Smooth muscle cell of trachea (primary cell): Measurements from ENCODE around the gene IQGAP3. TPM values are rescaled to one million over a fixed set of nuclear protein-coding genes. Genes with fewer than 3 reads are reported as not detected.

ENCODE experiments used
- total RNA-seq: library from RNA; depleted of rRNA; stranded (reverse); fragments of >200 nt; gene quantifications from 2 replicates; pipeline ENCODE4 v1.2.1, GENCODE V29; 2014

Gene IQGAP3
- total RNA-seq, result 3.8 and 50.3 TPM in 2 replicates

GRCh38 chr1:156571919-156572662 lies at the start of gene IQGAP3:
Gene IQGAP3 (minus strand): TSS chr1:156572565. CDS start chr1:156572529, 36 bp downstream.

DNA sequence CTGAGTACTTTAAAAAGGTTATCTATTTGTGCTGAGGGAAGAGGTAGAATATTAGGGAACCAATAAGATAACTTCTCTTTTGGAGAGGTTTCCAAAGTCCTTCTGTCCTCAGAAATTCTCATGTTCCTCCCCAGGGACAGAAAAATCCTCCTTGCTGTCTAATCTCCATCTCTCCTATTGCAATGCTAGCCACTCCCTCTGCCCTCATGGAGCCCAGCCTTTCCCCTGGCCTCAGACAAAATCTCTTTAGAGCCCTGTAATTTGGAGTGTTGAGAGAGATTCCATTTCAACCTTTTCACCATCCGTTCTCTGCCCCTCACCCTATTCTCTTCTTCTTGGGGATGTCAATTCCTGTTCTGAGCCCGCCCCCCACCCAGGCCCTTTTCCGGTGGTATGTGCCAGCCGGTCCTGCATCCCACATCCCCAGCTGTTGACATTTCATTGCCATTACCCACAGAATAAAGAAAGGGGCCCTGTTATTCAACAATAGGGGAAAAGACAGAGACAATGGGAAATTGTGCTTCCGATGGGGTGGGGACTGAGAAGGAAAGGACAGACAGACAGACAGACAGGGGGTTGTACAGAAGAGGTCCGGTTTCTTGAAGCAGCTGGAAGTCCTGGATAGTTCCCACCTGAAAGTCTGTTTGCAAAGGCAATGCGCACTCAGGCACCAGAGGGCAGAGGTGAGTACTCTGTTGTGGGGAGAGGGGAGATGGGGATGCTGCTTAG lies 46.7 kb upstream of the IQGAP3 start, which contains the start of gene HAPLN2:
Gene HAPLN2, plus strand, starts transcription at position 563 of the 729 bp plus-strand sequence. CDS start 4,076 bp downstream, outside the sequence.

GRCh38 chr1:156601122-156601830 lies 28.9 kb upstream of the IQGAP3 start, which contains the start of gene GPATCH4:
Gene GPATCH4 (minus strand): TSS chr1:156601479.

DNA sequence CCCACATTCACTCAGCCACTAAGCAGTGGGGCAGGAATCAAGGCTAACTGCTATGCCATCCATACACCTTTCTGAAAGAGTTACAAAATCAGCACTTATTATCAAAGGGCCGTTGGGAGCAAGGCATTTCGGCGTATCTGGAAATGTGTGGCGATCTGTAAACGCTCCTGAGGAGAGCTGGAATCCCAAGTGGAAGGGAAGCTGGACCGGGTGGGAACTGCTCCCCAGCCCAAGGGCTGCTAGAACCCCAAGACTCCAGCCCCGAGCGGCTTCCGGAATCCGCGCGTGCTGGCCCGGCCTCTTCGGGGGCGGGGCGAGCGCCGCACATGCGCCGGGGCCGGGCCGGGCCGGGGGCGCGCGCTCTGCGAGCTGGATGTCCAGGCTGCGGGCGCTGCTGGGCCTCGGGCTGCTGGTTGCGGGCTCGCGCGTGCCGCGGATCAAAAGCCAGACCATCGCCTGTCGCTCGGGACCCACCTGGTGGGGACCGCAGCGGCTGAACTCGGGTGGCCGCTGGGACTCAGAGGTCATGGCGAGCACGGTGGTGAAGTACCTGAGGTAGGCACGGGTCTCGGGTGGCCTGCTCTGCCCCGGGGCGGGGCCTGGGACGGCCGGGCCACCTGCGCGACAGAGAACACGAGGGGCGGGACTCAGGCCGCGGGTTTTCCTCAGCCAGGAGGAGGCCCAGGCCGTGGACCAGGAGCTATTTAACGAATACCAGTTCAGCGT lies 19.2 kb upstream of the IQGAP3 start, which contains the start of gene NAXE:
Gene NAXE, plus strand, starts transcription at position 345 of the 726 bp plus-strand sequence. Its CDS starts 29 bp downstream, at position 374.

GRCh38 chr1:156579472-156579871 lies 7.1 kb upstream of the IQGAP3 start, which contains the start of gene TTC24:
Gene TTC24 (plus strand): TSS chr1:156579723. CDS start chr1:156581365, 1,642 bp downstream.

DNA sequence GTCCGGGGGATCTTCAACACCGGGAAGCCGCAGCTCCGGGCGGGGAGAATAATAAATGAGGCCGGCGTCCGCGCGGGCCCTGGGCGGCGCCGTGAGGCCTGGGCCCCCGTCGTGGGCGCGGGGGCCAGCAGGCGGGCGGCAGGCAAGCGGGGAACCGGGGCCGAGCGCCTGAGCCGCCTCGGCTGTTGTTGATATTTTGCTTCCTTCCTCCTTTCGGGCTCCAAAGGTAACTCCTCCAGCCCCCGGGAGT lies 71.9 kb downstream of the IQGAP3 start, which contains the start of gene MEF2D:
Gene MEF2D, minus strand, starts transcription at position 233 of the 250 bp plus-strand sequence. CDS start 17,483 bp downstream, outside the sequence.

Other genes with a start within 250 kb of the IQGAP3 start
- gene CCT3, start 234.3 kb downstream of the IQGAP3 start, total RNA-seq, result 486 and 506 TPM in 2 replicates
- 0.33 TPM in 1 of 2 replicates, not detected in the other for gene TSACC, start 234.0 kb downstream of the IQGAP3 start, total RNA-seq
- gene RHBG, start 203.4 kb downstream of the IQGAP3 start, total RNA-seq, result not detected in 2 replicates
- 11.6 and 12.1 TPM in 2 replicates for gene MEF2D, start 71.8 kb downstream of the IQGAP3 start, total RNA-seq
- gene TTC24, start 7.2 kb upstream of the IQGAP3 start, total RNA-seq, result not detected in 2 replicates
- 61.2 and 85.8 TPM in 2 replicates for gene NAXE, start 19.2 kb upstream of the IQGAP3 start, total RNA-seq
- 11.9 and 19.9 TPM in 2 replicates for gene GPATCH4, start 28.9 kb upstream of the IQGAP3 start, total RNA-seq
- not detected in 2 replicates for gene HAPLN2, start 46.9 kb upstream of the IQGAP3 start, total RNA-seq
- gene BCAN, start 69.6 kb upstream of the IQGAP3 start, total RNA-seq, result not detected in 2 replicates
- gene NES, start 104.8 kb upstream of the IQGAP3 start, total RNA-seq, result 58.2 and 110 TPM in 2 replicates
- gene CRABP2, start 133.0 kb upstream of the IQGAP3 start, total RNA-seq, result 248 and 256 TPM in 2 replicates
- 15.9 and 17.0 TPM in 2 replicates for gene METTL25B, start 155.9 kb upstream of the IQGAP3 start, total RNA-seq
- gene ISG20L2, start 156.2 kb upstream of the IQGAP3 start, total RNA-seq, result 4.7 and 7.4 TPM in 2 replicates
- 42.2 and 53.4 TPM in 2 replicates for gene MRPL24, start 168.5 kb upstream of the IQGAP3 start, total RNA-seq
- 128 and 251 TPM in 2 replicates for gene HDGF, start 179.1 kb upstream of the IQGAP3 start, total RNA-seq
- gene PRCC, start 195.0 kb upstream of the IQGAP3 start, total RNA-seq, result 14.1 and 15.4 TPM in 2 replicates
- not detected in 2 replicates for gene SH2D2A, start 244.3 kb upstream of the IQGAP3 start, total RNA-seq